Osteoblast (primary cell): ENCODE measurements around the gene CLRN3. TPM values are rescaled to one million over a fixed set of nuclear protein-coding genes. Genes with fewer than 3 reads are reported as not detected.

ENCODE experiments used
- DNase-seq: peaks from one replicate; pipeline ENCODE4 v3.0.0; 2011; ENCODE audit warnings: low spot score, mixed read lengths; ENCODE audit not compliant: insufficient read length; ENCODE audit errors: missing footprints
- H2AFZ ChIP-seq: 2 replicates; pipeline ENCODE4 v1.6.0; 2011; ENCODE audit warnings: mild to moderate bottlenecking, low read length
- H3K27ac ChIP-seq: 2 replicates; pipeline ENCODE4 v1.5.1; 2011; ENCODE audit warnings: mild to moderate bottlenecking, low read depth, low read length, moderate library complexity
- H3K27me3 ChIP-seq: 2 replicates; pipeline ENCODE4 v1.6.0; 2012; ENCODE audit warnings: mild to moderate bottlenecking, control low read depth, inconsistent platforms, low read length, moderate library complexity; ENCODE audit not compliant: insufficient read depth
- H3K36me3 ChIP-seq: 2 replicates; pipeline ENCODE4 v1.5.1; 2011; ENCODE audit warnings: mild to moderate bottlenecking, low read length, control low read depth, moderate library complexity; ENCODE audit not compliant: insufficient read depth
- H3K4me1 ChIP-seq: 2 replicates; pipeline ENCODE4 v1.5.1; 2011; ENCODE audit warnings: mild to moderate bottlenecking, low read length, control low read depth, moderate library complexity; ENCODE audit not compliant: insufficient read depth
- H3K4me2 ChIP-seq: 2 replicates; pipeline ENCODE4 v1.6.0; 2011; ENCODE audit warnings: mild to moderate bottlenecking, low read length; ENCODE audit not compliant: insufficient read depth
- H3K4me3 ChIP-seq: fragments of 200-600 bp; sonication (generic); 3 replicates; pipeline ENCODE4 v1.5.1; 2012; ENCODE audit warnings: mild to moderate bottlenecking, low read length, inconsistent platforms; ENCODE audit not compliant: insufficient read depth
- H3K79me2 ChIP-seq: 2 replicates; pipeline ENCODE4 v1.6.0; 2012; ENCODE audit warnings: mild to moderate bottlenecking, low read length, control low read depth, inconsistent platforms; ENCODE audit not compliant: insufficient read depth
- H3K9me3 ChIP-seq: 2 replicates; pipeline ENCODE4 v1.5.1; 2011; ENCODE audit warnings: low read depth, low read length, control low read depth
- H4K20me1 ChIP-seq: 2 replicates; pipeline ENCODE4 v1.6.0; 2012; ENCODE audit warnings: mild to moderate bottlenecking, low read length, control low read depth; ENCODE audit not compliant: insufficient read depth
- total RNA-seq: library from RNA; depleted of rRNA; stranded (reverse); fragments of >200 nt; gene quantifications from 2 replicates; pipeline ENCODE4 v1.2.3, GENCODE V29; 2012
- TF ChIP-seq, protein P1 (sequence below): IDR thresholded peaks from 2 replicates; pipeline ENCODE4 v1.5.1; 2011; ENCODE audit warnings: mild to moderate bottlenecking, low read depth, low read length, moderate library complexity; ENCODE audit errors: extremely low read depth

The CLRN3 gene
- total RNA-seq, 1 donor, result not detected

DNA sequence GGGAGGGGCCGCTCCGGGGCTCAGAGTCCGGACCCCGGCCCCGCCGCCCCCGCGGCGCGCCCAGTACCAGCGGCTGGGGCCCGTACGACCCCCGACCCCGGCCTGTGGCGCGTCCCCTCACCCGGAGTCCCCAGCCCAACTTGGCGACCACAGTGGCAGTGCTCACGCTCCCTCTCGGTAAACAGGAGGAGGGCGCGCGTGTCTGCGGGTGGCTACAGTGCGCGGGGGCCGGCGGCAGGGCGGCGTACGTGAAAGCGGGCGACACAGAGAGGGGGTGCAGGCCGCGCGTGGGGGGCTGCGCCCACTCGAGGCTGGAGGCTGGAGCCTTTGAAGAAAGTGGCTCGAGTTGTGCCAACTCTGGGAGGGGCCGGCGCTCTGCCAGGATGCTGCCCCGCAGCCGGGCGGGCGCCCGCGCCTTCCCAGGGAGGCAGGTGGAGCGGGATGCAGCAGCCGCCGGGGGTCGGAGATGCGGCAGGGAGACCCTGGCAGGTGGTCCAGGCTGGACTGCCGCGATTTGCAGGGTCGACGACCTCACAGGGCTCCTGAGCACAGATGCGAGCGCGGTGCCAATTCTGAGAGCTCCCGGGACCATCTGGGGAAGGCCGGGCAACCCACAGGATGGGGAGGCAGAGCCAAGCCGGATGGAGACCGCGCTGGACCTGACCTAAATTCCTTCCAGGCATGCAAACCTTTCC, 14.8 kb upstream of the CLRN3 start:
- H3K4me1 ChIP-seq, result peaks cover 27% of the 10 kb centered on the region
- H3K27ac ChIP-seq, result peak overlapping the region; percentile 79
- H3K79me2 ChIP-seq, result peaks cover 2% of the 10 kb centered on the region
- H3K9me3 ChIP-seq, result no peaks in the 10 kb centered on the region
- H2AFZ ChIP-seq, result peak overlapping the region; percentile 56
- no peaks in the 10 kb centered on the region for H3K36me3 ChIP-seq
- peak overlapping the region; percentile 73 for H3K4me3 ChIP-seq
- no peaks in the 10 kb centered on the region for H4K20me1 ChIP-seq
- peak; percentile 93 for DNase-seq
- peak overlapping the region; percentile 76 for H3K4me2 ChIP-seq
- peaks cover 3% of the 10 kb centered on the region for H3K27me3 ChIP-seq
- TF ChIP-seq, protein P1, sequence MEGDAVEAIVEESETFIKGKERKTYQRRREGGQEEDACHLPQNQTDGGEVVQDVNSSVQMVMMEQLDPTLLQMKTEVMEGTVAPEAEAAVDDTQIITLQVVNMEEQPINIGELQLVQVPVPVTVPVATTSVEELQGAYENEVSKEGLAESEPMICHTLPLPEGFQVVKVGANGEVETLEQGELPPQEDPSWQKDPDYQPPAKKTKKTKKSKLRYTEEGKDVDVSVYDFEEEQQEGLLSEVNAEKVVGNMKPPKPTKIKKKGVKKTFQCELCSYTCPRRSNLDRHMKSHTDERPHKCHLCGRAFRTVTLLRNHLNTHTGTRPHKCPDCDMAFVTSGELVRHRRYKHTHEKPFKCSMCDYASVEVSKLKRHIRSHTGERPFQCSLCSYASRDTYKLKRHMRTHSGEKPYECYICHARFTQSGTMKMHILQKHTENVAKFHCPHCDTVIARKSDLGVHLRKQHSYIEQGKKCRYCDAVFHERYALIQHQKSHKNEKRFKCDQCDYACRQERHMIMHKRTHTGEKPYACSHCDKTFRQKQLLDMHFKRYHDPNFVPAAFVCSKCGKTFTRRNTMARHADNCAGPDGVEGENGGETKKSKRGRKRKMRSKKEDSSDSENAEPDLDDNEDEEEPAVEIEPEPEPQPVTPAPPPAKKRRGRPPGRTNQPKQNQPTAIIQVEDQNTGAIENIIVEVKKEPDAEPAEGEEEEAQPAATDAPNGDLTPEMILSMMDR, result no peak

DNA sequence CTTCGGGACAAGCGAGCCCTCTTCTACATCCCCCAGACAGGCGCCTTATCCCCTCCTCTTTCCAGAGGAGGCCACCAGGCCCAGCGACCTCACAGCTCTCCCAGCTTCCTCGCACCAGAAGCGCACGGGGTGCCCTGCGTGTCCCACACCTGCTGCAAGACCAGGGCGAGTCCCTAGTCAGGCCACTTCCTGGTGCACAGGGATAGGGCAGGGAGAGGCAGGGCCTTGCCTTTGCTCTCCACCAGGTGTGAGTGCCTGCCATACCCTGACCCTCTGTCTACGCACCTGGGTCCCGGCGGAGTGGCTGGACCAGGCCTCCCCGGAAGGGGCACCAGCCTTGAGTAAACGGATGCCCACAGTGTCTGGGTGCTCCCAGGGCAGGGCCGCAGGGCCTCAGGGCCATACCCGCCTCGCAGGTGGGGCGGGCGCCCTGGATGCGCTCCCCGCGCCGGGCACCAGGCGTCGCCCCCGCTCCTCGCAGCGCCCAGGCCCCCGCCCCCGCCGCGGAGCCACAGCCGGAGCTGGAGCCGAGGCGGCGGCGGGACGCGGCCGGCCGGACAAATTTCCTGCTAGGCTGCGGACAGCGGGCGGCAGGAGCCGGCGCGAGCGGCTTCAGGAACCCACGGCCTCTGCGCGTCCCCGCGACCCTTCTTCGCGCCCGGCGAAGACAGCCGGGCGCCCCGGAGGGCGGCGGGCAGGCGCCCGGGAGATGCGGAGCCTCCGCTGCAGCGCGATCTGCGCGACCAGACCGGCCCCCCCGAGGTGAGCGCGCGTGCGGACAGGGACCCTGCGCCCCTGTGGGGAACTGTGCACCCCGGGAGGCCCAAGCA, 14.0 kb upstream of the CLRN3 start, which contains the start of gene PTPRE:
TSS of gene PTPRE (plus strand) at position 556 of the 830 bp plus-strand sequence. CDS start 133,779 bp downstream, outside the sequence.
- Histone ChIP-seq H3K36me3 (no peaks in the 10 kb centered on the region), H4K20me1 (no peaks in the 10 kb centered on the region), H3K9me3 (no peaks in the 10 kb centered on the region), H3K4me3 (peak within 1 kb of the TSS; percentile 73), H3K4me2 (peak within 1 kb of the TSS; percentile 76), H3K27me3 (peaks cover 3% of the 10 kb centered on the region), H3K4me1 (peaks cover 27% of the 10 kb centered on the region), H2AFZ (peak within 1 kb of the TSS; percentile 56), H3K27ac (peak within 1 kb of the TSS; percentile 79), H3K79me2 (peaks cover 2% of the 10 kb centered on the region)
- TF ChIP-seq, protein P1, result peak; percentile 48
- peak; percentile 98 for DNase-seq

DNA sequence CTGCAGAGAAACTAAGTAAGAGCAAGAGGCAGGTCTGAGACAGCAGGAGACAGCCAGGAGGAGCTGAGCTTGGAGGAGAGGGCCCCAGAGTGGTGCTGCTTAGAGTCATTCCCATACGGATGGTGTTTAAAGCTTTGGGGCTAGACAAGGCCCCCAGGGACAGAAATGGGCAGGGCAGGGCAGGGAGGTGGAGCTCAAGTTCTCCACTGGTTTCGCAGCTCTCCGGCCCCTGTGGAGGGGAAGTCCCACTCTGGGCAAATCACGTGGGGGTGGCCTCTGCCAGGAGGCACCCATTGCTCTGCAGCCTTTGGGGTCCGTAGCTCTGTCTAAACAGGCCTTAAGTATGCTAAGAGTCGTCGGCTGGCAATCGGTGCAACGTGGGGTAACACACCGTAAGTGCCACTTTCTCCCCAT, 13.1 kb upstream of the CLRN3 start:
- DNase-seq, result no peak
- peaks cover 2% of the 10 kb centered on the region for H3K79me2 ChIP-seq
- H3K36me3 ChIP-seq, result no peaks in the 10 kb centered on the region
- no peak overlapping the region for H3K4me3 ChIP-seq
- no peaks in the 10 kb centered on the region for H4K20me1 ChIP-seq
- H3K27me3 ChIP-seq, result peaks cover 3% of the 10 kb centered on the region
- peaks cover 27% of the 10 kb centered on the region for H3K4me1 ChIP-seq
- TF ChIP-seq, protein P1, result no peak
- H3K27ac ChIP-seq, result no peak overlapping the region
- no peaks in the 10 kb centered on the region for H3K9me3 ChIP-seq
- H3K4me2 ChIP-seq, result no peak overlapping the region
- no peak overlapping the region for H2AFZ ChIP-seq
